ENCODE measurements around the gene NHSL2.

Gene NHSL2

DNA sequence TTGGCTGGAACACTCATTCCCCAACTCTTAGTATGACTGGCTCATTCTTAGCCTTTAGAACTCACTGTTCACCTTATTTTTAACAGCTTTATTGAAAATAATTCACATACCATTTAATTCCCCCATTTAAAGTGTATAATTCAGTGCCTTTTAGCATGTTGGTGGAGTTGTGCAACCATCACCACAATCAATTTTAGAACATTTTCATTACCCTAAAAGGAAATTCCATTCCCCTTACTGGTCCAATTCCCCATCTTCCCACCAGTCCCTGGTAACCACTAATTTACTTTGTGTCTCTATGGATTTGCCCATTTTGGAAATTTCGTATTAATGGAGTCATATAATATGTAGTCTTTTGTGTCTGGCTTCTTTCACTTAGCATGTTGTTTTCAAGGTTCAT lies 19.7 kb downstream of the NHSL2 start:
- no peak for DNase-seq (ENCODE audit: low read depth, low spot score)
- ChIA-PET POLR2A (no interaction called here), CTCF (no interaction called here)
- no peak overlapping the region for H3K4me3 ChIP-seq (ENCODE audit: low read depth, low read length)
- no peak for TF ChIP-seq CTCF (IDR thresholded peaks at IDR 0.05; ENCODE audit: insufficient read depth, low read length, missing control alignments)

- H3K4me3 ChIP-seq (ENCODE audit: low read depth, low read length) = no peak overlapping the region
- DNase-seq (ENCODE audit: low read depth, low spot score) = no peak
- TF ChIP-seq CTCF (IDR thresholded peaks at IDR 0.05; ENCODE audit: insufficient read depth, low read length, missing control alignments) = no peak
- POLR2A ChIA-PET = no interaction called here
- CTCF ChIA-PET = no interaction called here
These were observed 24.8 kb downstream of the NHSL2 start for GRCh38 chrX:71935476-71935875.

DNA sequence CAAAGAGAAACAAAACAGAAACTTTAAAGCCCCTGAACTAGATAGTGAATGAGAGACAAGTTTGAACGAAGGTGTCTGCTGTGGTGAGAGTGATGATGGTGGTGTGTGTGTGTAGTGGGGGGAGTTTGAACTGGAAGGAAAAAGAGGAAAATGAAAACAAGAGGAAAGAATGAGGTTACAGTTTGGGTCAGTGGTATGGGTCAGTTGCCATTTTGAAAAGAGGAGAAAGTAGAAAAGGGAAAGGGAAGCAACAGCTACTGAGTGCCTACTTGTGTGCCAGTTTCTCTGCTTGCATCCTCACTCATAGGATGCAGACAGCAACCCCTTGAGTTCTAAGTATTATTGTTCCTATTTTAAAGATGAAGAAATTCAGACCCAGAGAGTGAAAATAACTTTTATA lies 26.0 kb downstream of the NHSL2 start:
- TF ChIP-seq CTCF (IDR thresholded peaks at IDR 0.05; ENCODE audit: insufficient read depth, low read length, missing control alignments) = no peak
- POLR2A ChIA-PET = no interaction called here

DNA sequence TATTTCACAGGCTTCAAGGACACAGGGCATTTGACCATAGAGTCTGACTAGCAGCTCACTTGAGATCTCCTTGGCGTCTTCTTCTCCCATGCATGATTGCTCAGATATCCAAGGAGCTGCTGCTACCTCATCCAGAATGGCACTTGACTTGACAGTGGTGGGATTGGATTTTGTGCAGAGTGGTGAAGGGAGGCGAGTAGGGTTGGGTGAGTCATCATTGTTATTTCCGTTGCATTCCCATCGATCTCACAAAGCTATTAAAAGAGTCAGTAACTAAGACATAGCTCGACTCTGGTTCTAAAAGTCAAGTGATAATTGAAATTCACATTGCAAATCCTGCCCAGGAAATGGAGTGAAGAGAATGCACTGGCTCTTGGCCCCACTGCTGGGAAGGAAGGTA lies 27.7 kb downstream of the NHSL2 start:
- H3K4me3 ChIP-seq (ENCODE audit: low read depth, low read length) = no peak overlapping the region
- ChIA-PET POLR2A (no interaction called here), CTCF (no interaction called here)
- DNase-seq (ENCODE audit: low read depth, low spot score) = no peak
- no peak for TF ChIP-seq CTCF (IDR thresholded peaks at IDR 0.05; ENCODE audit: insufficient read depth, low read length, missing control alignments)

More for the DNA sequence above, 26.0 kb downstream of the NHSL2 start:
- CTCF ChIA-PET = no interaction called here
- H3K4me3 ChIP-seq (ENCODE audit: low read depth, low read length) = no peak overlapping the region
- no peak for DNase-seq (ENCODE audit: low read depth, low spot score)

DNA sequence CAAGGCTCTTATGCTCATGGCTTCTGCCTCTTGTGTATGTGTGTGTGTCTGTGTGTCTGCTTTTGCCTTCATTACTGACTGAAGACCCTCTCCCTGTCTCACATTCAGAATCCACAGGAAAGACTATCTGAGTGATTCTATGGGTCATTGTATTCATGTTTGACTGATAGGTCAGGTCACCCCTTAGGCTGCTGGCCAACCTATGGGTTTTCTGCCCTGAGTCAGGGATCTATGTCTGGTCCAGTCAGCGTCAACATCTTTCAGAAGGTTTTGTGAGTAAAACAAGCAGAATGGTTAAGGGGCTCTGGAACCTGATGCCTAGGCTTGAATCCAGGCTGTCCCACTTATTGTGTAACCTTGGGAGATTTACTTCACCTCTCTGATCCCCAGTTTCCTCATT lies 30.5 kb downstream of the NHSL2 start:
- POLR2A ChIA-PET = no interaction called here
- DNase-seq (ENCODE audit: low read depth, low spot score) = no peak
- CTCF ChIA-PET = interaction anchor here (1.3 to 2.3 kb wide), 2 partner anchors 14 to 57 kb away, joined by 3 to 9 read pairs; no protein-coding TSS in a partner anchor
- no peak for TF ChIP-seq CTCF (IDR thresholded peaks at IDR 0.05; ENCODE audit: insufficient read depth, low read length, missing control alignments)
- no peak overlapping the region for H3K4me3 ChIP-seq (ENCODE audit: low read depth, low read length)

GRCh38 chrX:71941776-71942175 lies 31.1 kb downstream of the NHSL2 start:
- TF ChIP-seq CTCF (IDR thresholded peaks at IDR 0.05; ENCODE audit: insufficient read depth, low read length, missing control alignments) = no peak
- no peak overlapping the region for H3K4me3 ChIP-seq (ENCODE audit: low read depth, low read length)
- ChIA-PET POLR2A (no interaction called here), CTCF (interaction anchor here (1.3 to 2.3 kb wide), 2 partner anchors 13 to 56 kb away, joined by 3 to 9 read pairs; no protein-coding TSS in a partner anchor)
- no peak for DNase-seq (ENCODE audit: low read depth, low spot score)
